ENCODE results near the gene UGGT2.
A peak's percentile ranks its signal among the peaks of the same experiment; 100 is the strongest.
"Not testable (repeated sequence)": the region's sequence is repeated elsewhere in the genome, so short reads cannot be mapped to it uniquely, and the experiment has no call there.

Gene UGGT2

DNA sequence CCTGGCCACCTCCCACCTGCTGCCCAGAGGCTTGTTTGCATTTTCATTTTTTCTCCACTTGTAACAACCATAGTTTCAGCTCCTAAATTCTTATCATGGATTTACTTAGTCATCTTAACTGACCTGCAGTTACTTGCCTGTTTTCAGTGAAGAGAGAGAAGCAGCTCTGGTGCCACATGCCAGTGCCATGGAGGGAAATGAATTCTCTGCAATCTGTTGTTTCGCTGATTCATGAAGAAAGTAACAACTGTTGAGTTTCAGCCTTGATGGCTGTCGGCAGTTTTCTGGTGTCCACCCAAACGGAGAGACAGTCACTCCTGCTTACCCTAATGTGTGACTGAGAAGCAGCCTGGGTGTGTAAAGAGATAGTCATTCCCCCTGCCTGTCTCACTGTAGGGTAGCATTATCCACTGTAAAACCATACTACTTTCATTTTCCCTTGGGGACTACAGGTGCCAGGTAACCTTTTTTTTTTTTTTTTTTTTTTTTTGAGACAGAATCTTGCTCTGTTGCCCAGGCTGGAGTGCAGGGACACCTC lies 260.1 kb downstream of the UGGT2 start:
- DNase-seq (ENCODE audit: low spot score): no peak

DNA sequence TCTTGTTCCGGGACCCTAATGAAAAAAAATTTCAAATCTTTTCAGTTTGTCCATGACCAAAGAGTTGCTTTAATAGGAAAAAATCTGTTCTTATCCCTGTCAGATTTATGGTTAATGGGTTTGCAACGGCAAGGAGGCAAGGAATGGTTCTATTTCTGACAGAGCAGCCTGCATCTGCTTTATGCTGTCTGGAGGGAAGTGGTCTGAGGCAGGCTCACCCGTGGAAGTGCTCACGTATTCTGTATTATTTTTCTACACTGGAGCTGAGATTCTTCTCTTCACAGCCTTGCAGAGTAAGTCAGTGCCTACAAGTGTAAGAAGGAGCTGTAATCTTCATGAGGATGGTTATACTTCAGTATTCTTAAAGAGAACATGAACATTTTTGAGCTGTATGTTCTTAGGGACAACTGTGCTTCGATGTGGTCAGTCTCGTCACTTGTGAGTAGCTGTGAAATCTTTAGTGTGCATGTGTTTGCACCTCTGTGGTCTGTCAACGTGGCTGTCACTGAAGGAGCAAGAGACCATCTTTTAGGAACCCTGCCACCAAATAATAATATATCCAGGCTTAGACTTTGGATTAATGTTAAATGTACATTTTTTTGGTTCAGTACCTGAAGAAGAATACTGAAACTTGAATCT lies 262.0 kb downstream of the UGGT2 start:
- DNase-seq (ENCODE audit: low spot score): no peak

DNA sequence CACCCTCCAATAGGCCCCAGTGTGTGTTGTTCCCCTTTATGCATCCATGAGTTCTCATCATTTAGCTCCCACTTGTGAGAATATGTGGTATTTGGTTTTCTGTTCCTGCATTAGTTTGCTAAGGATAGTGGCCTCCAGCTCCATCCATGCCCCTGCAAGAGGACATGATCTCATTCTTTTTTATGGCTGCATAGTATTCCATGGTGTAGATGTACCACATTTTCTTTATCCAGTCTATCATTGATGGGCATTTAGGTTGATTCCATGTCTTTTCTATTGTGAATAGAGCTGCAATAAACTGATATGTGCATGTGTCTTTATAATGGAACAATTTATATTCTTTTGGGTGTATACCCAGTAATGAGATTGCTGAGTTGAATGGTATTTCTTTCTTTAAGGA lies 263.9 kb downstream of the UGGT2 start:
- not testable (repeated sequence) for DNase-seq (ENCODE audit: low spot score)

DNA sequence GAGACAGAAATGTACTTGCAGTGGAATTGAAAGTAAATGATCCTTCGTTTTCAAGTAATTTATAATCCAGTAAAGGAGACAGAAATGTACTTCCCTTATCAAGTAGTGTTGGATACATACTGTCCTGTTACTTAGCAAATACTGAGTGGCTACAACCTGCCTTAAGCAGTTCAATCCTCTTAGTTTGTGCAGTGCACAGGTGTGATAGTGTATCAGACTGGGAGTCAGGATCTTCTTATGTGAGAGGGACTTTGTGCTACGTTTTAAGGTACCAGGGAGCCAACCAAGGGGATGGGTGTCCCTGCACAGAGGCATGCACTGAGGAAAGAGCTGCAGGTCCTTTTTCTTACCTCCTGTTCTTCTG lies 265.1 kb downstream of the UGGT2 start:
- DNase-seq (ENCODE audit: low spot score): no peak

DNA sequence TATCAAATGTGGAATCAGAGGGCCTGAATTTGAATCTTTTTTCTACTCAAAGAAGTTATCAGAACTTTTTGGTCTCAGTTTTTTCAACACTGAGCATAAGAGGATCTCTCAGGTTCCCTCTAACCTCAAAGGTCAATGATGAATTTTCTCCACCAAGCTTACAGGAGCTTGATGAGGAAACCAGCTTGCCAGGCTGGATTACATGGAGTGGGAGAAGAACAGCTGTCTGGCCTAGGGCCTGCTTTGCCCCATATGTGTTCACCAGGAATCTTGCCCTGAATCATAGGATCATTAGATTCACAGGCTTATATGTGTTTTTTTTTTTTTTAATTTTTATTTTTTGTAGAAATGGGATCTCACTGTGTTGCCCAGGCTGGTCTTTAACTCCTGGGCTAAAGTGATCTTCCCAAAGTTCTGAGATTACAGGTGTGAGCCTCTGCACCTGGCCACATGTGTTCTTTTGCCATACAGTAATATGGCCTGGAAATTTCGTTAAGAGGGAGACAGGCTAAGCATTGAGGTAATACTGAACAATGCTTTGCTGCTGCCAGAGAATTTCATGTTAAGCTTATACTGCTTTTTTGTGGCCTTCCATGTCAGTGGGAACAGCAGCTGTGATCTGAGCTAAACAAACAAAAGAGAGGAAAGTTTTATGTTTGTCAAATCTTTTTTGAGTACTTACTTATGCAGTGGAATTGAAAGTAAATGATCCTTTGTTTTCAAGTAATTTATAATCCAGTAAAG lies 265.7 kb downstream of the UGGT2 start:
- no peak for DNase-seq (ENCODE audit: low spot score)

DNA sequence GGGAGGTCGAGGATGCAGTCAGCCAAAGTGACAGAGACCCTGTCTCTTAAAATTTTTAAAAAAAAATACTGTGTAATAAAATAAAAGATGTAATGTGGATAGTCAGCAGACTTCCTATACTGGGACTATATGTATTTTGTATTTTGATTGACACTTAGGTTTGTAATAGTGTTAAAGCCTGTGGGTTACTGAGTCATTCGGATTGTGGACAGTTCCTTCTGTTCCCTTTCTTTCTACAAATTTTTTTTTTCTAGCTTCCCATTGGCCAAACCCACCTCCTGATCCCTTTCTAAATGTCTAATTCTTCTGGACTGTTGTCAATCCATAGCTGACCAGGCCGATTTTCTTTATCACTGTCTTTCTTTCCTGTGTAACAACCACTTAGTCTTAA lies 268.3 kb downstream of the UGGT2 start:
- peak; percentile 17 for DNase-seq (ENCODE audit: low spot score)

DNA sequence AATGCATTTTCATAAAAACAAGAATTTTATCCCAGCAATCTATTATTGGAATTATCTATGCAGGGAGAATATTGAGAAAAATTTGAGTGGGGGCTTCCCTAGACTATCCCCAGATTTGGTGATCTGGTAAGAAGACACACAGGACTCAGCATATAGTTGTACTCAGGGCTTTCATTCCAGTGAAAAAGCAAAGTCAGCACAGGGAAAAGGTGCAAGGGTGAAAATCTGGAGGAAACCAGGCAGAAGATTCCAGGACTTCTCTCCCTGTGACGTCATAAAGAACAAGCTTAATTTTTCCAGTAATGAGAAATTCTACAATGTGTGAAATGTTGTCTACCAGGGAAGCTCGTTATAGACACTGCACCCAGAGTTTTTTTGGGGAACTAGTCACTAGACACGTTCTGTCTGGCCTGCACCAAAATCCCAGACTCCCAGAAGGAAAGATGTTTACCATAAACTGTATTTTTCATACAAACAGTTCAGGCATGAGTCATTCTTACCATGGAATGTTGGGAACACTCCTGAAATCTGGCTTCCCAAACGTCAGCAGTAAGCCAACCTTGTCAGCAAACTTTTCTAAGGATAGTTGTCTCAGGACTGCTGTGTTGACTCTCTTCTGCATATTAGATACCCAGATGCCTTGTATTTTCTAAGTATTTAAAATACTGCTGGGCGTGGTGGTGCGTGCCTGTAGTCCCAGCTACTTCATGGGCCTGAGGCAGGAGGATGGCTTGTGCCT lies 268.9 kb downstream of the UGGT2 start:
- DNase-seq (ENCODE audit: low spot score): peak; percentile 75

DNA sequence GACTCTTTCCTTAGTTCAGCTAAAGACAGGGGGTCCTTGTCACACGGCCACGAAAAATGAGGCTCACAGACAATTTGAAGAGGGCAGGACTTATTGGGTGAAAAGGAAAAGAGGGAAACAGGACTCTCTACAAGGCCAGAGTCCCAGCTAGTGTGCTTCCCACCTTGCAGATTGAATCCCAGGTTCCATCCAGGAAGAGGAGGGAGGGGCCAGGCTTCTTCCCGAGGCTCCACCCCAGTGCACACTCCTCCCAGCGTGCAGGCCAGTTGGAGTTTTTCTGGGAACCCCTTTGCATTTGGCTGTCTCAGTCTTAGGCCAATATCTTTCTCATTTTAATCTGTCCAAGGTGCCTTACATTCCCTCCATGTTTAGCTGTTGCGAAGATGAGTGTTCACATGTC lies 269.5 kb downstream of the UGGT2 start:
- no peak for DNase-seq (ENCODE audit: low spot score)

DNA sequence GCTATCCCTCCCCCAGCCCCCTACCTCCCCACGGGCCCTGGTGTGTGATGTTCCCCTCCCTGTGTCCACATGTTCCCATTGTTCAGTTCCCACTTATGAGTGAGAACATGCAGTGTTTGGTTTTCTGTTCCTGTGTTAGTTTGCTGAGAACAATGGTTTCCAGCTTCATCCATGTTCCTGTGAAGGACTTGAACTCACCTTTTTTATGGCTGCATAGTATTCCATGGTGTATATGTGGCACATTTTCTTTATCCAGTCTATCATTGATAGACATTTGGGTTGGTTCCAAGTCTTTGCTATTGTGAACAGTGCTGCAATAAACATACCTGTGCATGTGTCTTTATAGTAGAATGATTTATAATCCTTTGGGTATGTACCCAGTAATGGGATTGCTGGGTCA lies 271.3 kb downstream of the UGGT2 start:
- not testable (repeated sequence) for DNase-seq (ENCODE audit: low spot score)

DNA sequence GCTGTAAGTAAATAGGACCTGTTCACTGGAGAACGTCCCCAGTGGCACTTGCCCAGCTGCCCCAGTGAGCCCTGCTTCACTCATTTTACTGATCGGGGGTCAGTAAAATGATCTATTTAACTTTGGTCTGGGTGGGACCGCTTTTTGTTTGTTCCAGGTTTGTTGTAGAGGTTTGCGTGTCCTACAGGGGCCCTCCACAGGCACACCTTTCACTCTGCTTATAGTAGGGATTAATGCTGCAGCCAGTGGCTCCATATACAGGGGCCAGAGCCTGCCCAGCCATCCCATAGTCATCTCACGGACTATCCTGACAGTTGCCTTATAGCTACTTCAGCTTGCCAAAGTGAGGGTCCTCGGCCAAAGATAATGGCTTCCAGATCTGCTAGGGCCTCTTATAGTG lies 272.2 kb downstream of the UGGT2 start:
- DNase-seq (ENCODE audit: low spot score): no peak

DNA sequence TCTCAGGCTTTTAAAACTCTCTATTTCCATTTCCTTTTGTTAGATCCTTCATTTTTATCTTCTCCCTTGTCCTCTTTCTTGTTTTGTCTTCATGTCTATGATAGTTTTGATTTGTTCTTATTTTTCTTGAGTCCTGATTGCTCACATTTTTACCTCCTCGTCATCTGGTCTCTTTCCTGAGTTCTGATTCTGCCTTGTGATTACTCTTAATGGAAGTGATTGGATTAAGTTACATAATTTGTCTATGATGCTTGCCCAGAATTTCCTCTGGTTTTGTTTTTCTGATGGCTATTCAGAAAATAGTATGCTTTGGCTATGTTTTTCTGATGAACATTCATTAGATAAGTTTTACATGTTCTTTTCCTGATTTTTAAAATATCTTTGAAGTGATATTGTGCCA lies 273.7 kb downstream of the UGGT2 start:
- no peak for DNase-seq (ENCODE audit: low spot score)

DNA sequence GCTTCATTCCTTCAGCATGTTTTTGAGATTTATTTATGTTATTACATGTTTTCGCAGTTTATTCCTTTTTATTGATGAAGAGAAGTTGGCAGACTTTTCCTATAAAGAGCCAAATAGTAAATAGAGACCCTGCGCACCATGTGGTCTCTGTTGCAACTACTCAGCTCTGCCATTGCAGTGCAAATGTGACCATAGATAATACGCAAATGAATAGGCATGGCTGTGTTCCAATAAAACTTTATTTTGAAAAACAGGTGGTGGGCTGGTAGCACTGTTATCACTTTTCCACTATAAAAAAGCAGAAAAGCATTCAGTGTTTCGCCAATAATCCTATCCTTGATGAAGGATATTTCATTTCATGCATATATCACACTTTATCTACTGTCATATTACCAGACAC lies 281.3 kb downstream of the UGGT2 start:
- DNase-seq (ENCODE audit: low spot score): no peak

DNA sequence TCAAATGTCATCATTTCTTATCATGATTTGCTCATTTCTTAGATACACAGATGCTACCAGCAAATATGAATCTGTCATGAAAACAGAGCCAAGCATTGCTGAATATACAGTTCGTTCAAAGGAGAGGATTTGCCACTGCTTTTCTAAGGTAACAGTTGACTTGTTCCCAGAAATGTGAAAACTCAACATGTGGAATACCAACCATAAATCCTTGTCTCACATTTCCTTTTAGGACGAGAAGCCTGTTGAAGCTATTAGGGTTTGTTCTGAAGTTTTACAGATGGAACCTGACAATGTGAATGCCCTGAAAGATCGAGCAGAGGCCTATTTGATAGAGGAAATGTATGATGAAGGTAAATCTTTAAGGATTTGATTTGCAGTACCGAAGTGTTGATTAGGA lies 289.6 kb downstream of the UGGT2 start:
- DNase-seq (ENCODE audit: low spot score): no peak

DNA sequence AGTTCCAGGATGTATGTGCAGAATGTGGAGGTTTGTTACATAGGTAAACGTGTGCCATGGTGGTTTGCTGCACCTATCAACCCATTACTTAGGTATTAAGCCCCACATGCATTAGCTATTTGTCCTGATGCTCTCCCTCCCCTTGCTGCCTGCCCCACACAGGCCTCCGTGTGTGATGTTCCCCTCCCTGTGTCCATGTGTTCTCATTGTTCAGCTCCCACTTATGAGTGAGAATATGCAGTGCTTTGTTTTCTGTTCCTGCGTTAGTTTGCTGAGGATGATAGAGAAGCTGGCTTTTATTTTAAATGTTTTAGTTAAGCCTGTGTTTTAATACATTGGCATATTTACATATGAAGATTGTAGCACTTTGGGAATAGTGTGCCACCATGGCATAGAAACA lies 290.6 kb downstream of the UGGT2 start:
- DNase-seq (ENCODE audit: low spot score): not testable (repeated sequence)

DNA sequence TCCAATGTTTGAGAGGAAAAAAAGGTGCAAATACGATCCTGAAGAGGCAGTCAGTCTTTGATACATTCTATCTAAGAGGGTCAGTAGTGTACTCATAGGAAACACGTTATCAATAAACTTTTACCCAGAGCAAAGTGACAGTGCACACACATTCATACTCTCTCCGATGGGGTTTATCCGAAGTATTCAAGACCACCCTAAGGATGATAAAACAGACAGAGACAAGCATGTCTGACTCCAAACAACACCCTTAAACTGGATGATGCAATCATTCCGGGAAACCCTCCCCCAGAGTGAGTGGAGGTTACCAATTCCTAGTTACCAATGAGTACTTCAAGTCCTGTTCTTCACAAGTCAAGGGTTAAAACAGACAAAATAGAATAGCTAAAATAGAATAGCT lies 297.1 kb downstream of the UGGT2 start:
- DNase-seq (ENCODE audit: low spot score): no peak

DNA sequence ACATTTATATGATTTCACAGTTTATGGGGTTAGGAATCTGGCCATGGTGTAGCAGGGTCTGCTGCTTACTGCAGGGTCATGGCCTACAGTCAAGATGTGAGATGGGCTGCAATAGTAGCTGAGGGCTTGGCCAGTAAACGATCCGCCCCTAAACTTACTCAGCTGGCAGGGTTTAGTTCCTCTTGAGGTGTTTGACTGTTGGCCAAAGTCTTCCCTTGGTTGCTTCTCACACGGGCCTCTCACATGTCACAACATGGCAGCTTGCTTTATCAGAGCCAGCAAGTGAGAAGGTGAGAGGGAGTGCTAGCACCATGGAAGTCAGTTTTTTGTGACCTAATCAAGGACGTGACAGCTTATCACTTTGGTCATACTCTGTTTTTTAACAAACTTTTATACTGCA lies 299.1 kb downstream of the UGGT2 start:
- DNase-seq (ENCODE audit: low spot score): no peak

DNA sequence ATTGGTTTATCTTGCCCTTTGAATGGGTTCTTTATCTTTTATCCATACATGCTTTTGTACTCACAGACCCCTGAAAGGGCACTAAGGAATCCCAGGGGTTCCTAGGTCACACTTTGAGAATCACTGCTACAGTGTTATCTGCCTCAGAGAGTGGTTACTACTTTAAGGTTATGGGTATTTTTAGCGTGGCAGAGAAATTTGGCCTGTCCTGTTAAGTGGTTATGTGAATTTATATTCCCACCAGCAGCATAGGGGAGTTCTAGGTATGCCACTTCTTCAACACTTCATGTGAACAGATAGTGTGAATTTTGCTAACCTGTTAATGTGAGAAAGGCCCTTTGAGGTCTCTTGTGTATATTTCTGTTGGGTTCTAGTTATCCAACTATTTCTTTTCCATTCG lies 300.5 kb downstream of the UGGT2 start:
- no peak for DNase-seq (ENCODE audit: low spot score)
